ENCODE measurements around the gene PPP2R2B.

Gene PPP2R2B

GRCh38 chr5:146884066-146884626, 5.6 kb upstream of the PPP2R2B start:
- no peak for DNase-seq

DNA sequence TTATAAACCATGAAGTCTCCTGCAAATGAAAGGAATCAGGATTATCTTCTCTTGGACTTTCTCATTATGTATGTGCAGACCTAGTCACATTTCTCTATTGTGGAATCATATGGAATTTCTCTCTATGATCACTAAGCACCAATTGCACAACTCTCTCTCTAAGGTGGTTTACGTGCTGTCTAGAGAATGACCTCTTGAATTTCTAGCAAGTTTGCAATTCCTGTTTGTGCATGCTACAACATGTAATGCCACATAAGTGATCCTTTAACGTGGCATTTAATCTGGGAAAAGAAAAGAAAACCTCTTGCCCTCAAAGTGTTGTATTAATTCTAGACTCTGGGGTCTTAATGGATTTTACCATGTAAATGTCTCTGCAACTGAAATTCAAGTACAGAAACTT, 5.0 kb upstream of the PPP2R2B start:
- DNase-seq, result no peak

- peak; percentile 63 for DNase-seq
Observed at GRCh38 chr5:146880966-146881365, 2.4 kb upstream of the PPP2R2B start.

DNA sequence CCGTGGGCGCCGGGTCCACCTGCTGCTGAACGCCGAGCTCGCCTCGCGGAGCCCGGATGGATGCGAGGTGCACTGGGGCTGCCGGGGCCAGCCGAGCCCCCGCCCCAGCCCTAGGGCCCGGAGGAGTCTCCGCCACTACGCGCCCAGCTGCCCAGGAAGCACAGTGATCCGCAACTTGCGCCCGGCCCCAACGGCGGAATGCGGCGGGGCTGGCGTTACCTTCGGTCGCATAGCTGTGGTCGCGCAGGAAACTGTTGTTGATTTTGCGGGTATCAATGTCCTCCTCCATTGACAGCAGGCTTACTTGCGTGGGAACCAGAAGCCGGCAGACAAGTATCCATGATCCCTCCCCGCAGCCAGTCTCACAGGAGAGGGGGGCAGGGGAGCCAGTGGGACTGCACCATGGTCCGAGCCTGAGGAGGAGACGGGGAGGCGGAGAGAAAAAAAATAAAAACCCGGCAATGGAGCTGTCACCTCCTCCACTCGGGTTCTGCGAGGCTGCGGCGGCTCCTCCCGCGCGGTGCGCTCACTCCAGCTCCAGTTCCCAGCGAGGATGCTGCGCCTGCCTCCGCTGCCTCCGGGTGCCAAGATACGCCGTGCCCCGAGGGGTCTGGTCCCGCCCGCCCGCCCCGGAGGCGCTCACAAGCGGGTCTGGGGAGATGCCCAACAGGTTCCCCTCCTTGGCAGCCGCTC, 628 bp downstream of the PPP2R2B start:
- no peak for DNase-seq

DNA sequence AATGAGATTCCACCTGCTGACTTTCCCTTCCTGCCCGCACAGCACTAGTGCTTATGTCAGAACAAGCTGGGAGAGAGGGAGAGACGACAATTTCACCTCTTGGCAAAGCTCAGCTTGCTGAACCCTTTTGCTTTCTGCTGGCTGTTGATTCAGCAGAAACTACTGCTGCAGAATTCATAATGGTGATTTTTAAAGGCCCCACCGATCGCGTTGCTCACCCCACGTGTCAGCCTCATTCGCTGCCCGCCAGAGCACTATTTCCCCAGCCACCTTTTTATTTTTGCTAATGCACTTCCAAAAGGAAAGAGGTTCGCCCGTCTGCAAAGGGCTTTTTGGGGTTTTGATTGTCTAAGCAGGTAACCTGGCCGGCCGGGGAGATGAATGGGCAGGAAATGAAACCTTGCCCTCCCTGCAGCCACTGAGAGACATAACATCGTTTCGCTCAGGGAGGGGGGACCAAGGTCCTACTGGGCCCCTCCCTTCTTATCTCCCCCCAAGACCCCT, 1.3 kb downstream of the PPP2R2B start:
- DNase-seq, result no peak

DNA sequence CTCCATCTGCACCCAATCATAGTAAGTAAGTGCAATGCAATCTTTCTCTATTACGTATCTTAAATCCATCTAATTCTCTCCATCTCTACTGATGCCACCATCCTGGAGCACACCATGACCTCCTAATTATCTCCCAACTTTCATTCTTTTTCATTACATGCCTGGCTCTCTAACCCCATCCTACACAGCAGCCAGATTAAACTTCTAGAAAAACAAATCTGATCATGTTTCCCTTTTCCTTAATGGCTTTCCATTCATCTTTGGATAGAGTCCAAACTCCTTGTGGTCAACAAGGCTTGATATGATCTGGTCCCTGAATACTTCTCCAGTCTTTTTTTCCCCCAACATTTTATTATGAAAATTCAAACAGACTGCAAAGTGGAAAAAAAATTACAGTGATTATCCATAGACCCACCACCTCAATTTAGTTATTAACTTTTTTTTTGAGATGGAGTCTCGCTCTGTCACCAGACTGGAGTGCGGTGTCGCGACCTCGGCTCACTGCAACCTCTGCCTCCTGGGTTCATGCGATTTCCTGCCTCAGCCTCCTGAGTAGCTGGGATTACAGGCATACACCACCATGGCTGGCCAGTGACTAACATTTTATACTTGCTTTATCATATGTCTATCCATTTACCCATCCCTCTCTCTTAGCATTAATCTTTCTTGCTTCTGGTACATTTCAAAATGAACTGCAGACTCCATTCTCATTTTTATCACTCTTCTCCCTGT, 5.2 kb downstream of the PPP2R2B start:
- no peak for DNase-seq

GRCh38 chr5:146872188-146872587, 6.4 kb downstream of the PPP2R2B start:
- DNase-seq, result no peak

GRCh38 chr5:146867996-146868708, 10.4 kb downstream of the PPP2R2B start:
- no peak for DNase-seq

DNA sequence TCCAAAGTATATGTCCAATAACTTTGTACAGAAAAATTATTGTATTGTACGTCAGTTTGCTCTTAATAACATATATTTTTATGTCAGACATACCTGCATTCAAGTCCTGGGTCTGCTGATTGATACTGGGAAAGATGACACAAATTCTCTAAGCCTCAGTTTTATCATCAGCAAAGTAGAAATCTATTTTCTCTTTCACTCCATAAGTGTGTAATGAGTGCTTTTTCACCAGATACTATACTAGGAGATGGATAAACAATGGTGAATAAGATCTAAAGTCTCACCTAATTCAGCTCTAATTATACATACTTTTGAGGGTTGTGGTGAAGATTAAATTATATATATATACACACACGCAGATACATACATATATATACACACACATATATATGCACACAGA, 12.3 kb downstream of the PPP2R2B start:
- DNase-seq, result no peak

- no peak for DNase-seq
Observed at GRCh38 chr5:146862641-146863040, 15.9 kb downstream of the PPP2R2B start.

- no peak for DNase-seq
Observed at GRCh38 chr5:146860213-146860893, 18.2 kb downstream of the PPP2R2B start.

DNA sequence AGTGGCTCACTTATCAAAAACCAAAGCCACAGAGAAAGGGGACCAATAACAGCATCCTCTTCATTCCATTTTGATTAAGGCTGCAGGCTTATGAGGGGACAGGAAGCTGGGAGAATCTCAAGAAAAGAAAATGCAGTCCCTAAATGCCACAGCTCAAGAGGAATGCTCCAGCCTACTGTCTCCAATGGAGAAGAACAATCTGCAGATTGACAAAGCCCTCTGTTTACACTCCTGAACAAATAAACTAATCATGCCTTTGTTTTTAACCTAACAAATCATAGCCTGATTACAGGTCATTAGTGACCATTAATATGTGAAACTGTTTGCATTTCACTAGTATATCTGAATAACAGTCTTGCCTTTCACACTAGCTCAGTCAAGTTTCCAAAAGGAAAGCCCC, 26.5 kb downstream of the PPP2R2B start:
- no peak for DNase-seq

GRCh38 chr5:146851133-146851532, 27.4 kb downstream of the PPP2R2B start:
- DNase-seq, result no peak

DNA sequence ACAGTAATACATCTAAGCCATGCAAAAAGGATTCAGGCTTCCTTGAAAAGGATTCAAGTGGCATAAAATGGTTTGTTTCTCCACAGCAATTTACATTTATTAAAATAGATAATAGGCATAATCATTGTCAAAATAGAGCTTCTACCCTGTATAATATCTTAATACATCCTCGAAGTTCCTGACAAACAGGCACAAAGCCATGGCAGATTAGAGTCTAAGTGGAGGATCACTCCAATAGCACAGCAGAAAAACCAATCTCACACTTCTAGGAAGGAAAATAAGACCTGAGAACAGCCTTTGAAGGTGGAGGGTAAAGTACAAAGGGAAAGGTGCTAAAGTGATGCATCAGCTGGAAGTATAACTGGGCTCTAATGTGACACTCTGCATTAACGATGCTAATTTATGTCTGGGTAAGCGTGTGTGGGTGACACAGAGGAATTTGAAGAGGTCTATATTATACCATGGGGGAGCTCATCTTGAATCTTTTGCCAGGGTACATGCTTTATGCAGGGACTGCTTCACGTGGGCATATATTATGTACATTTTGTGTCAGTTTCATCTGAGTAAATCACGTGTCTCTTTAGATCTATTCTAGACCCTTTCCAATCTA, 28.8 kb downstream of the PPP2R2B start:
- DNase-seq, result no peak

DNA sequence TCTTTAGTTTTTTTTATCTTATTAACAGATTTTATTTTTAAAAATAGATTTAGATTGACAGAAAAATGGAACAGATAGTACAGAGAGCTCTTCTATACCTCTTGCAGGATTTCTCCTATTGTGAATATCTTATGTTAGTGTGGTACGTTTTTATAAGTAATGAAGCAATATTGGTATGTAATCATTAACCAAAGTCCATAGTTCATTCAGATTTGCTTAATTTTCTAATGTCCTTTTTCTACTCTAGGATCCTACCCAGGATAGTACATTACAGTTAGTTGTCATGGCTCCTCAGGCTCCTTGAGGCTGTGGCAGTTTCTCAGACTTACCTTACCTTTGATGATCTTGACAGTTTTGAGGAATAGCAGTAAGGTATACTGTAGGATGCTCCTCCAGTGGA, 30.4 kb downstream of the PPP2R2B start:
- DNase-seq, result no peak

DNA sequence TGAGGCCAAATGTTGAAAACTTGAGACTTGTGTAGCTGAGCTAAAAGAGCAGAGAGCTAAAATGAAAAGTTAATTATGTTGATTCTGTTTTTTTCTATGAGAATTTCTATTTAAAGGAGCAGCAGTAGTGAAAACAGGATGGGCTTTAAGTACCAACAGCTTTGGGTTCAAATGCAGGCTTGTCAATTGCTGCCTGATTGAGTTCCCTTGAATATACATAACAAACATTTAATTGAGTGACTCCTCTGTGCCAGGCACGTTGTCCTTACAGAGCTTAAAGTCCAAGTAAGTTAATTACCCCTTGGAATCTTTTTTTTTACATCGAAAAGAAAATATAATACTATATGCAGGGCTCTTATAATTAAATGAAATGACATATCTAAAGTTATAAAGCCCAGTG, 38.5 kb downstream of the PPP2R2B start:
- DNase-seq, result no peak

DNA sequence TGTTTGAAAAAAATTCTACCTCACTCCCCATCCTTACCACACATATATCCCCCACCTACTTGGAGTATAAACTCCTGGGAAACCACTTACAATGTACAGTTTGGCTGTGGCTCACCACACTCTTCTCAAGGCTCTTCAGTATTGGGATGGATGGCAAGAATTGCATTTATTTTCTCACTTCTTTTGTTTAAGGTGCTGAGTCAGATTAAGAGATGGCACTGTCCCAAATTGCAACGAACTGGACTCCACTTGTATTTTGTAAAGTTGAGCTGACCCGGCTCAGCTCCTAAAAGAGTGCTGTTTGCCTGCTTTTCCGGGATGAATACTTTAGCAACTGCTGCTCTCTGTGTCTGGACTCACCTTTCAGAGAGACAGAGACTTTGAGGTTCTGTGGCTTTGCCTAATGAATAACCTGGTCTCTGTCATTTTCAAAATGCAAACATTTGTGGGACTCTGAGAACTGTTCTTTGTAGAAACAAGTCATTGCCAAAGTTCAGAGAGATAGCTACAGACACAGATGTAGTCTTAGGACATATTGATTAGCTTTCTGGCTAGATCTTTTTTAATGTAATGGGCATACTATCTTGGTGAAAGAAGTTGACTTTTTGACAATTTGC, 42.2 kb downstream of the PPP2R2B start:
- no peak for DNase-seq

DNA sequence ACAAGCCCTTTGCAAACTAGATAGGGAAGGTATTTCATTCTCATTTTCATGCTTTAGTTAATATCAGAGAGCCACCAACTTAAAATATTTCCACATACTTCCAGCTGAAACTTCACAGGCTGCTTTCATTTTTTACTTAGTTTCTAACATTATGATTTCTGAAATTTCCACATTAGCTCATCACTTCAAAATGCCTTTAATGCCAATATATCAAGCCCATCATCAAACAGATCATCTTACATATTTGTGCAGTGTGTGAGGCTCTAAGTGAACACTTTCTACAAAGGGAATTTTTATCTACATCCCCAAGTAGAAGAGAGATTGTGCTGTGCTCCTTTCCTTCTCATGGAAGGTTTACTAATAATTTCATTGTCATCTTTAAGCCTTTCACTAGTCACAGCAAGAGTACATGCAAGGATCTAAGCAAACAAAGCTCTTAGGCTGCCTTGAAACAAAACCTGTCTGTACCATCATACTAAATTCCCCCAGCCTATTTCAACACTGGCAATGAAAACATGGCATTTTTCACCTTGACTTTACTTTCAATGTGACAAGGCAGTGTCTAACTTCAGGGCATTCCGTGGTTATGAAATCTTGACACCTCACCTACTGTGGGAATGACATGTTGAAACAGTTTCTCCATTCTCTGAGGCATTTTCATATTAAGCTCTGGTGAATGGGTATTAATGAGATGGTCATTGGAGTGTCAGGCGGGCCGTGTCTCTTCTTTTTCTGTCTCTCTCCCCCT, 45.4 kb downstream of the PPP2R2B start:
- no peak for DNase-seq

DNA sequence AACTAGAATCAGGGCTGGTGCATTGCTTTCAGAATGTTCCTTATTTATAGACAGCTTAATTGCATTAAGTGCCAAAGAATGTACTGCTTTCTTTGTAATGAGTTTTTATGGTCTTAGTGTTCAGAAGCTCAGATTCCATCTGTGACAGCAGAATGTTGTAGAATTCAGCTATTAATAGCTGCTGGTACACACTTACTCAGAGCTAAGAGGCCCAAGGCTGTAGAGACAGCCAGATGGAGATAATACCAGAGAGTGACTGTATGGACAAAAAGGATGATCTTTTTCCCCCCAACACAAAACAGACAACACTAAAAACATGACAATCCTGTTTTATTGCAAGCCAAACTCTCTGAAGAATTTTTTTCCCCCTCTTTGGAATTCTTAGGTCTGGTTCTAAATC, 50.2 kb downstream of the PPP2R2B start:
- DNase-seq, result no peak

DNA sequence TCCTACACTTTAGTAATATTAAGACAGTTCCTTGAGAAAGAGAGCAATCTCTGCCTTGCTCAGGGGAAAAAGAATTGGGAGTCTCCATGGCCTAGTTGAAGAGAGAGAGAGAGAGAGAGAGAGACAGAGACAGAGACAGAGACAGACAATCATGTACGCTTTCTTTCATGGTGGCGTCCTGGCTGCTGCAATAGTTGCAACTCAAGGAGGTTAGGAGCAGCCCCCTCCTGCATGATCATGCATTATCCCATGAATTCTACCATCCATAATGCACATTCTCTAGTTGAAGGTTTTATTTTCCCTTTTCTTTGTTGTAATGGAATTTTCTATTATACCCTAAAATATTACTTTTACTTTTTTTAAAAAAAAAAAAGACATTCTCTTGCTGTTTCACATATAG, 50.7 kb downstream of the PPP2R2B start:
- no peak for DNase-seq

GRCh38 chr5:146825033-146825432, 53.5 kb downstream of the PPP2R2B start:
- DNase-seq, result no peak

Measured in inflammatory macrophage treated with lipopolysaccharide for 4 hours (primary cell).